Measurements from ENCODE around the gene ATXN3. TPM values are rescaled to one million over a fixed set of nuclear protein-coding genes. Genes with fewer than 3 reads are reported as not detected.

ATXN3 gene
- total and polyA plus RNA-seq, 4 donors, result 20.8 to 43.2 (median 30.1) TPM

DNA sequence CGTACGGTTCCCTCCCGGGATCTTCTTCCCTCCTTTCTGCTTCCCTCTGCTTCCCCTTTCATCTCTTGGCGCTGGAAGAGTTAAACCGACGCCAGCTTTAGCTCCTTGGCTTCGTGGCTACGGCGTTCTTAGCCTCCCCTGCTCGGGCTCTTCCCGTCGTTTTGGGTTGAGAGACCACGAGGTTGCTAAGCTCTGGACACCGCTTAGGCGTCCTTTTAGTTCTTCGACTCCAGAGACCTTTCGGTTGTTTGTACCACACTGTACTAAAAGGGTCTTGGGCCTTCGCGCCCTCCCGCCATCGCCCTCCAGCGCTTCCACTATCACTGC, 15.9 kb upstream of the ATXN3 start:
- Histone ChIP-seq H3K27me3 (ENCODE audit: control insufficient read depth, insufficient read depth, low read length) (no peaks in the 10 kb centered on the region), H3K27ac (ENCODE audit: low read depth, low read length) (peak overlapping the region; percentile 96), H3K4me1 (ENCODE audit: control insufficient read depth, insufficient read depth, low read length) (peaks cover 19% of the 10 kb centered on the region), H3K4me3 (ENCODE audit: low read depth, low read length) (peak overlapping the region; percentile 95), H3K9me3 (ENCODE audit: control insufficient read depth, insufficient read depth, low read length) (no peaks in the 10 kb centered on the region), H3K36me3 (ENCODE audit: control insufficient read depth, insufficient read depth, low read length) (peaks cover 10% of the 10 kb centered on the region)
- peak; percentile 32 to 89 (median 54) for DNase-seq (ENCODE audit: low read depth in 4 of 6, low spot score in 6 of 6)
- WGBS (ENCODE audit: insufficient coverage), result 0% methylated on average over 22 of the region's 22 CpGs

DNA sequence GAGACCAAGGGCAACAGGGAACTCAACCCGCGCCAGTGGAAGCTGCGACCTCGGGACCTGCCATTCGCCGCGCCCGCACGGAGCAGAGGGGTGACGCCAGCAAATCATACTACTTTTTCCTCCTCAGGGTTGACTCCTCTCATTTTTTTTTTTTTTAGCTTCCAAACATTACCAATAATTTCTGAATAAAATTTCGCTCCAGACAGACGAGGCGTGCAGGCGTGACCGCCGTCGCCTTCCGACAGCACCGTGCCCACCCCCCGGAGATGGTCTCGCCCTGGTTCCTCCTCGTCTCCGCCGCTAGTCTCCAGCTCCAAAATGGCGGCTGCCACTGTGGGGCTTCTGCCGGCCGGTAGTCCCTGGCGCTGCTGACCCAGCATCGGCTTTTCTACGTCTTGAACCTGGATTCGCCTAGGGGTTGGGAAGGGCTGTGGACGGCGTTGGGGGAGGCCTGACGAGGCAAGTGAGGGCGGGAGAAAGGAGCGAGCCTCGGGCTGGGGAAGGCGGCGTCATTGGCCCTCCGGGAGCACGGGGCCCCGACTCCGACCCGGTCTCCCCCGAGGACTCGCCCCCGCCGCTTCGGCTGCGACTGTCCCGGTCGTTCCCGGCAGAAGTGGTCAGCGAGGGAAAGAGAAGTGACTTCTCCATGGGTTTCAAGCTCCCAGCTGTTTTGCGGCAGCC, 15.4 kb upstream of the ATXN3 start, which contains the start of the genes CPSF2 and NDUFB1:
CPSF2 (plus strand) TSS at position 300 of the 681 bp plus-strand sequence. CDS start 9,016 bp downstream, outside the sequence.
NDUFB1 (minus strand) TSS at position 37 of the 681 bp plus-strand sequence. CDS start 4,069 bp downstream, outside the sequence.
- WGBS (ENCODE audit: insufficient coverage), result under 1% methylated on average over 55 of the region's 55 CpGs
- H3K36me3 ChIP-seq (ENCODE audit: control insufficient read depth, insufficient read depth, low read length), result peaks cover 10% of the 10 kb centered on the region
- peak; percentile 68 to 95 (median 80) for DNase-seq (ENCODE audit: low read depth in 4 of 6, low spot score in 6 of 6)
- H3K4me1 ChIP-seq (ENCODE audit: control insufficient read depth, insufficient read depth, low read length), result peaks cover 19% of the 10 kb centered on the region
- H3K27ac ChIP-seq (ENCODE audit: low read depth, low read length), result peak within 1 kb of the TSS; percentile 96
- peak within 1 kb of the TSS; percentile 95 for H3K4me3 ChIP-seq (ENCODE audit: low read depth, low read length)
- no peaks in the 10 kb centered on the region for H3K9me3 ChIP-seq (ENCODE audit: control insufficient read depth, insufficient read depth, low read length)
- H3K27me3 ChIP-seq (ENCODE audit: control insufficient read depth, insufficient read depth, low read length), result no peaks in the 10 kb centered on the region

DNA sequence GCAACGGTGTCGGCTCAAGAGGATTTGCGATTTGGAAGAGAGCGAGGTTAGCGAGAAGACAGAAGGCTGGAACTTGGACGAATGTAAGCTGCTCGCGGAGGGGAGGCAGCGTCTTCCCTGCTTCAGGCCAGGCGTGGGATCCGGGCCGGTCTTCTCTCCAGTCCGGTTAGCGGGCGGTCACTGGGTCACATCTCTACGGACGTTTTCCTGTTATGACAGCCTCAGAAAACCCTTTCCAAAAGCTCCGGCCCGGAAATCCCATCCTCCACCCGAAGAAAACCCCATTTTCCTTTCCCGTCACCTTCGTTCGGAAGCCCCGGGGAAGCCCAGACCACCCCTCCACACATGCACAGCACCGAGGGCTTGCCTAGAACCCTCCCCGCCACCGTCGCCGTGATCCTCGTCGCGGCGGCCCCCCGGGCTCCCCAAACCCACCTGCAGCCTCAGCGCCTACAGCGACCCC, 14.9 kb upstream of the ATXN3 start:
- WGBS (ENCODE audit: insufficient coverage), result 0% methylated on average over 36 of the region's 36 CpGs
- H3K36me3 ChIP-seq (ENCODE audit: control insufficient read depth, insufficient read depth, low read length), result peaks cover 8% of the 10 kb centered on the region
- peak overlapping the region; percentile 96 for H3K27ac ChIP-seq (ENCODE audit: low read depth, low read length)
- H3K27me3 ChIP-seq (ENCODE audit: control insufficient read depth, insufficient read depth, low read length), result no peaks in the 10 kb centered on the region
- peaks cover 19% of the 10 kb centered on the region for H3K4me1 ChIP-seq (ENCODE audit: control insufficient read depth, insufficient read depth, low read length)
- H3K9me3 ChIP-seq (ENCODE audit: control insufficient read depth, insufficient read depth, low read length), result no peaks in the 10 kb centered on the region
- peak in 2 of 6 donors; percentile 43 to 70 for DNase-seq (ENCODE audit: low read depth in 4 of 6, low spot score in 6 of 6)
- H3K4me3 ChIP-seq (ENCODE audit: low read depth, low read length), result peak overlapping the region; percentile 95

DNA sequence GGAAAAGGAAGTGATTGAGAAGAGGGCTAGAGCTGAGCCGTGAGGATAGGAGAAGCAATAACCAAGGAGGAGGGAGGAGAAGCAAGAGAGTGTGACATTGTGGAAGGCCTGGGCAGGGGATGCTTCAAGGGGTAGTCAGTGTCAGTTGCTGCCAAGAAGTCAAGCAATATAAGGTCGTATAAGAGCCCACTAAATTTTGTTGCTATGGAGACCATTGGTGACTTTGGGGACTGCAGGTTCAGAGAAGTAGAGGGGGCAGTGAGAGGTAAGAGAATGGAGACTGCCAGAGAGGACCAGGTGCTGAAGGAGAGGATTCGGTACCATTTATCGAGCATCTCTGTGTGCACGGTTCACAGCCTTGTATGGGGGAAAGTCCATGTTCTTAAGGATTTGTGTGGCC, 3.1 kb upstream of the ATXN3 start:
- Histone ChIP-seq H3K4me1 (ENCODE audit: control insufficient read depth, insufficient read depth, low read length) (peaks cover 10% of the 10 kb centered on the region), H3K4me3 (ENCODE audit: low read depth, low read length) (no peak overlapping the region), H3K36me3 (ENCODE audit: control insufficient read depth, insufficient read depth, low read length) (no peaks in the 10 kb centered on the region), H3K9me3 (ENCODE audit: control insufficient read depth, insufficient read depth, low read length) (no peaks in the 10 kb centered on the region), H3K27me3 (ENCODE audit: control insufficient read depth, insufficient read depth, low read length) (no peaks in the 10 kb centered on the region), H3K27ac (ENCODE audit: low read depth, low read length) (no peak overlapping the region)
- 75% methylated on average over 5 of the region's 5 CpGs for WGBS (ENCODE audit: insufficient coverage)
- no peak for DNase-seq (ENCODE audit: low read depth in 4 of 6, low spot score in 6 of 6)

DNA sequence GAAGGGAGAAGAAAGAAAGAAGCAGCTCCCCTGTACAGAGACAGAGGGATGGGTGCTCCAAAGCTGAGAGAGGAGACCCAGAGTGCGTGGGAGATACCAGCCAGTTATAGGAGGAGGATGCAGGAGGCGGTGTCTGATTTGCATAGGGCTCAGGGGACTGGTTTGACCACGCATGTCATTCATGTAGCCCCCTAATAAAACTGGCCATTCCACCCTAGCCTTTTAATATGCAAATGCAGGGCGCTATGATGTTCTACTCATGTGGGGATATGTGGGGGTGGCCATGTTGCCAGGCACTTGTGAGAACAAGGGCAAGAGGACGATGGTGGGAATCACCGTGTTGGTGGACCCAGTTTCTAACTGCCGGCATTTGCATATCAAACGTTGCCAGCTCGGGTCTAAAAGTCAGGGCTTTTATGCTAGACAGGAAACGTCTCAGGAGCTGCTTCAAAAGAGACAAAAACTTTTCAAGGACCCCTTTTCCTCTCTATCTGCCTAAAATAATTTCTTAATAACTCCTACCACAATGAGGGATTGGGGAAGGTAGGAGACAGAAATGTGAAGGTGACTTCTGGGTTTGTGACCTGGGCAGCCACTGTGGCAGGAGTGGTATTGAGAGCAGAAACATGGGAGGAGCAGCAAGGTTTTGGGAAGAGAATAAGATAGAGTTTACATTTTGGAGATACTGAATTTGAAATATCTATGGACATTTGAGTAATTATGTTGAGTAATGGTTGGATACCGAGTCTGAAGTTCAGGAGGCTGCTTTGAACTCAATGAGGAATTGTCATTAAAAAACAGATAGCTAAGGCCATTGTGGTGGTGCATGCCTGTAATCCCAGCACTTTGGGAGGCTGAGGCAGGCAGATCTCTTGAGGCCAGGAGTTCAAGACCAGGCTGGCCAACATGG, 2.2 kb upstream of the ATXN3 start:
- Histone ChIP-seq H3K27ac (ENCODE audit: low read depth, low read length) (no peak overlapping the region), H3K4me3 (ENCODE audit: low read depth, low read length) (no peak overlapping the region)
- peak in 1 of 6 donors; percentile 19 for DNase-seq (ENCODE audit: low read depth in 4 of 6, low spot score in 6 of 6)

DNA sequence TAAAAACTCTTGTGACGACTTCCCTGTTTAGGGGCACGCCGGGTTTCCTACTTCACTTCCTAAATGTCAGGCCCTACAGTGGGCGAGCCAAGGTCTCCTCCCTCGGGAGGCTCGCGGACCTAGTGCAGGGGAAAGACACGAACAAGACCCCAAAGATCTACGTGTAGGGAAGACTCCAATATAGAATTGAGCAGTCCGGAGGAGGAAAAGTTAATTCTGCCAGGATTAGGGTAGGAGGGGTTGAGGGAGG, 564 bp downstream of the ATXN3 start:
- Histone ChIP-seq H3K4me3 (ENCODE audit: low read depth, low read length) (peak overlapping the region; percentile 87), H3K4me1 (ENCODE audit: control insufficient read depth, insufficient read depth, low read length) (peaks cover 13% of the 10 kb centered on the region), H3K27ac (ENCODE audit: low read depth, low read length) (peak overlapping the region; percentile 82), H3K9me3 (ENCODE audit: control insufficient read depth, insufficient read depth, low read length) (no peaks in the 10 kb centered on the region), H3K27me3 (ENCODE audit: control insufficient read depth, insufficient read depth, low read length) (no peaks in the 10 kb centered on the region), H3K36me3 (ENCODE audit: control insufficient read depth, insufficient read depth, low read length) (no peaks in the 10 kb centered on the region)
- peak in 1 of 6 donors; percentile 24 for DNase-seq (ENCODE audit: low read depth in 4 of 6, low spot score in 6 of 6)
- 0% methylated on average over 10 of the region's 10 CpGs for WGBS (ENCODE audit: insufficient coverage)

More for the DNA sequence above, 2.2 kb upstream of the ATXN3 start:
- Histone ChIP-seq H3K36me3 (ENCODE audit: control insufficient read depth, insufficient read depth, low read length) (no peaks in the 10 kb centered on the region), H3K9me3 (ENCODE audit: control insufficient read depth, insufficient read depth, low read length) (no peaks in the 10 kb centered on the region), H3K27me3 (ENCODE audit: control insufficient read depth, insufficient read depth, low read length) (no peaks in the 10 kb centered on the region), H3K4me1 (ENCODE audit: control insufficient read depth, insufficient read depth, low read length) (peaks cover 10% of the 10 kb centered on the region)
- WGBS (ENCODE audit: insufficient coverage), result 6% methylated on average over 8 of the region's 11 CpGs

DNA sequence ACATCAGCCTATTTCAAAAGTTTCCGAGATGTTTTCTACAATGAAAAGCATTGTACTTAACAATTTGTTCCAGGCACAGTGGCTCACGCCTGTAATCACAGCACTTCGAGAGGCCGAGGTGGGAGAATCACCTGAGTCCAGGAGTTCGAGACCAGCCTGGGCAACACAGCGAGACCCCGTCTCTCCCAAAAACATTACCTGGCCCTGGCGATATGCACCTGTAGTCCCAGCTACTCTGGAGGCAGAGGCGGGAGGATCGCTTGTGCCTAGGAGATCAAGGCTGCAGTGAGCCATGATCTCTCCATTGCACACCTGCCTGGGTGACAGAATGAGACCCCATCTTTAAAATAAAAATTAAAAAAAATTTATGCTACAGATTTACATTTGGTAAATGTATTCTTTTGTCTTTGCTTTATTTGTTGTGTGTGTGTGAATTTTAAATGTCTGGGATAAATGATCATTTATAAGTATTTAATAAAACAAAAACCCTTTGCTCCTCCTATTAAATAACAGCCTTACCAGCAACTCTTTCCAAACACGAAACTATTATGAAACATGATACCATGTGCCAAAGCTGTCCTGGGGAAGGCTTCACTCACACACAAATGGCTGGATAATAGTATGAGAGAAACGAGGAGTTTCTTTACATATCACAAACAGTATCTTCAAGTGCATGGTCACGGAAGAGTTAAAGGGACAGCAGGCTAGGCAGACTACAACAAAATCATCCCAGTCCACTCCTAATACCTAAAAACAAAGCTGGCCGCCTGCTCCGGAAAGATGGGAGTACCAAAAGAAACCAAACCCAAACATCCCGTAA, 1.1 kb downstream of the ATXN3 start:
- Histone ChIP-seq H3K4me1 (ENCODE audit: control insufficient read depth, insufficient read depth, low read length) (peaks cover 13% of the 10 kb centered on the region), H3K36me3 (ENCODE audit: control insufficient read depth, insufficient read depth, low read length) (no peaks in the 10 kb centered on the region), H3K27me3 (ENCODE audit: control insufficient read depth, insufficient read depth, low read length) (no peaks in the 10 kb centered on the region), H3K9me3 (ENCODE audit: control insufficient read depth, insufficient read depth, low read length) (no peaks in the 10 kb centered on the region), H3K4me3 (ENCODE audit: low read depth, low read length) (peak overlapping the region; percentile 87), H3K27ac (ENCODE audit: low read depth, low read length) (peak overlapping the region; percentile 82)
- DNase-seq (ENCODE audit: low read depth in 4 of 6, low spot score in 6 of 6), result no peak
- 72% methylated on average over 10 of the region's 16 CpGs for WGBS (ENCODE audit: insufficient coverage)

DNA sequence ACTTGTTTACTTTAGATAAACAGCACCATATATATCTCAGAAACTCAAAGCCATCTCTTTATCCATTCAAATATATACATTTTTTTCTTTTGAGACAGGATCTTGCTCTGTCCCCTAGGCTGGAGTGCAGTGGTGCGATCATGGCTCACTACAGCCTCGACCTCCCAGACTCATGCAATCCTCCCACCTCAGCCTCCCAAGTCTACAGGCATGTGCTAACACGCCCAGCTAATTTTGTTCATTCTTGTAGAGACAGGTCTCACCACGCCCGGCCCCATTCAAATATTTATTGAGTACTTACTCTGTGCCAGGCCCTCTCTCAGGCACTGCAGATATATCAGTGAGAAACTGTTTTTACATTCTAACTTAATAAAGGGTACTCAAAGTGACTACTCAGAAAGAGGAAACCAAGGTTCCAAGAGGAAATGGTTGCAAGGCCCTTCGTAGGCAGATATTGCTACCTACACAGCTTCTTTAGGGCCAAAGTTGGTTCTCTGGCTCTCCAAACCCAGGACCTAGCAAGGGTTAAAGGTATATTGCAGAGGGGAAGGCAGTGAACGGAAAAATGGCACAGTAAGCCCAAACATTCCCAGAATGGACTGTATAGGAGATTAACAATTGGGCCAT, 2.9 kb downstream of the ATXN3 start:
- 88% methylated on average over 4 of the region's 7 CpGs for WGBS (ENCODE audit: insufficient coverage)

DNA sequence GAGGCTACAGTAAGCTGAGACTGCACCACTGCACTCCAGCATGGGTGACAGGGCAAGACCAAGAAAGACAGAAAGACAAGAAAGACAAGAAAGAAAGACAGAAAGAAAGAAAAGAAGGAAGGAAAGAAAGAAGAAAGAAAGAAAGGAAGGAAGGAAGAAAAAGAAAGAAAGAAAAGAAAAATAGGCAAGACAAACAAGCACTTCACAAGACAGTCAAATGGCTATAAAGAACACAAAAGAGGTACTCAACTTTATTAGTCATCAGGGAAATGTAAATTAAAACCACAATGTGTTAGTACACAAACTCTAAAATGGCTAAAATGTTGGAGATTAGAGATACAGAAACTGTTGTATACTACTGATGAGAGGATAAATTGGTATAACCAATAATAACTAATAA, 6.6 kb downstream of the ATXN3 start:
- peaks cover 4% of the 10 kb centered on the region for H3K4me1 ChIP-seq (ENCODE audit: control insufficient read depth, insufficient read depth, low read length)
- no peak overlapping the region for H3K27ac ChIP-seq (ENCODE audit: low read depth, low read length)
- no peak overlapping the region for H3K4me3 ChIP-seq (ENCODE audit: low read depth, low read length)
- H3K36me3 ChIP-seq (ENCODE audit: control insufficient read depth, insufficient read depth, low read length), result peaks cover 8% of the 10 kb centered on the region
- no peaks in the 10 kb centered on the region for H3K9me3 ChIP-seq (ENCODE audit: control insufficient read depth, insufficient read depth, low read length)
- DNase-seq (ENCODE audit: low read depth in 4 of 6, low spot score in 6 of 6), result no peak
- no peaks in the 10 kb centered on the region for H3K27me3 ChIP-seq (ENCODE audit: control insufficient read depth, insufficient read depth, low read length)

More for the DNA sequence above, 2.9 kb downstream of the ATXN3 start:
- Histone ChIP-seq H3K27ac (ENCODE audit: low read depth, low read length) (no peak overlapping the region), H3K4me1 (ENCODE audit: control insufficient read depth, insufficient read depth, low read length) (peaks cover 13% of the 10 kb centered on the region), H3K9me3 (ENCODE audit: control insufficient read depth, insufficient read depth, low read length) (no peaks in the 10 kb centered on the region), H3K27me3 (ENCODE audit: control insufficient read depth, insufficient read depth, low read length) (no peaks in the 10 kb centered on the region), H3K36me3 (ENCODE audit: control insufficient read depth, insufficient read depth, low read length) (no peaks in the 10 kb centered on the region), H3K4me3 (ENCODE audit: low read depth, low read length) (no peak overlapping the region)
- DNase-seq (ENCODE audit: low read depth in 4 of 6, low spot score in 6 of 6), result no peak
